ENCODE measurements around the gene KANSL1L.
"Not testable (repeated sequence)": the region's sequence is repeated elsewhere in the genome, so short reads cannot be mapped to it uniquely, and the experiment has no call there.

The KANSL1L gene

GRCh38 chr2:210171309-210172218 lies at the start of gene KANSL1L:
Gene KANSL1L, minus strand, starts transcription at chr2:210171409. Its CDS starts 16,827 bp downstream, at chr2:210154582.
- DNase-seq (ENCODE audit: low read depth), result peak; percentile 82

GRCh38 chr2:210215120-210215519 lies 43.9 kb upstream of the KANSL1L start:
- DNase-seq (ENCODE audit: low read depth), result no peak

GRCh38 chr2:210210185-210210584 lies 39.0 kb upstream of the KANSL1L start:
- no peak for DNase-seq (ENCODE audit: low read depth)

GRCh38 chr2:210207929-210208328 lies 36.7 kb upstream of the KANSL1L start:
- DNase-seq (ENCODE audit: low read depth), result no peak

GRCh38 chr2:210203558-210203957 lies 32.3 kb upstream of the KANSL1L start:
- no peak for DNase-seq (ENCODE audit: low read depth)

GRCh38 chr2:210203147-210203546 lies 31.9 kb upstream of the KANSL1L start:
- DNase-seq (ENCODE audit: low read depth), result no peak

- no peak for DNase-seq (ENCODE audit: low read depth)
Observed at GRCh38 chr2:210199854-210200253, 28.6 kb upstream of the KANSL1L start.

GRCh38 chr2:210199186-210199765 lies 28.1 kb upstream of the KANSL1L start:
- no peak for DNase-seq (ENCODE audit: low read depth)

GRCh38 chr2:210198326-210198725 lies 27.1 kb upstream of the KANSL1L start:
- no peak for DNase-seq (ENCODE audit: low read depth)

- no peak for DNase-seq (ENCODE audit: low read depth)
Observed at GRCh38 chr2:210197720-210198119, 26.5 kb upstream of the KANSL1L start.

- DNase-seq (ENCODE audit: low read depth), result no peak
Observed at GRCh38 chr2:210195101-210195852, 24.1 kb upstream of the KANSL1L start.

- DNase-seq (ENCODE audit: low read depth), result no peak
Observed at GRCh38 chr2:210190345-210190744, 19.1 kb upstream of the KANSL1L start.

GRCh38 chr2:210189452-210190138 lies 18.4 kb upstream of the KANSL1L start:
- DNase-seq (ENCODE audit: low read depth), result no peak

GRCh38 chr2:210188755-210189154 lies 17.5 kb upstream of the KANSL1L start:
- no peak for DNase-seq (ENCODE audit: low read depth)

- no peak for DNase-seq (ENCODE audit: low read depth)
Observed at GRCh38 chr2:210188190-210188589, 17.0 kb upstream of the KANSL1L start.

- DNase-seq (ENCODE audit: low read depth), result not testable (repeated sequence)
Observed at GRCh38 chr2:210183936-210184335, 12.7 kb upstream of the KANSL1L start.

- not testable (repeated sequence) for DNase-seq (ENCODE audit: low read depth)
Observed at GRCh38 chr2:210181606-210182088, 10.4 kb upstream of the KANSL1L start.

GRCh38 chr2:210181033-210181605 lies 9.9 kb upstream of the KANSL1L start:
- not testable (repeated sequence) for DNase-seq (ENCODE audit: low read depth)

- DNase-seq (ENCODE audit: low read depth), result no peak
Observed at GRCh38 chr2:210180477-210180876, 9.3 kb upstream of the KANSL1L start.

- DNase-seq (ENCODE audit: low read depth), result no peak
Observed at GRCh38 chr2:210179351-210179990, 8.3 kb upstream of the KANSL1L start.

GRCh38 chr2:210177769-210178168 lies 6.6 kb upstream of the KANSL1L start:
- no peak for DNase-seq (ENCODE audit: low read depth)
